Vagina (tissue), 2 donors: Measurements from ENCODE around the gene GCNT4. TPM values are rescaled to one million over a fixed set of nuclear protein-coding genes. Genes with fewer than 3 reads are reported as not detected.

Source experiments
- DNase-seq, 2 donors: peaks; one replicate each; pipeline ENCODE4 v3.0.0-alpha.2; 2017; ENCODE audit errors: extremely low spot score in 2 of 2
- H3K27ac ChIP-seq: fragments of 200-600 bp; sonication (generic); one replicate; pipeline ENCODE4 v1.5.1; 2019
- H3K27me3 ChIP-seq: fragments of 200-600 bp; sonication (generic); one replicate; pipeline ENCODE4 v1.5.1; 2019
- H3K36me3 ChIP-seq, 2 donors: fragments of 200-600 bp; sonication (generic); one replicate each; pipeline ENCODE4 v1.5.1; 2017 to 2019
- H3K4me1 ChIP-seq: fragments of 200-600 bp; sonication (generic); one replicate; pipeline ENCODE4 v1.5.1; 2019
- H3K4me3 ChIP-seq, 2 donors: fragments of 200-600 bp; sonication (generic); 1 replicate in 1 of 2; 2 replicates in 1 of 2; pipeline ENCODE4 v1.5.1; 2016 to 2019
- H3K9me3 ChIP-seq: fragments of 200-600 bp; sonication (generic); one replicate; pipeline ENCODE4 v1.5.1; 2019
- POLR2A ChIP-seq, 2 donors: fragments of 450-650 bp; IDR thresholded peaks; one replicate each; pipeline ENCODE4 v1.6.1; 2017; ENCODE audit warnings: antibody characterized with exemption in 2 of 2, mild to moderate bottlenecking in 2 of 2, moderate library complexity in 2 of 2
- POLR2AphosphoS5 ChIP-seq, 2 donors: sonication (generic); formaldehyde crosslinking; IDR thresholded peaks; one replicate each; pipeline ENCODE4 v1.9.0; 2017; ENCODE audit warnings: antibody characterized with exemption in 2 of 2, mild to moderate bottlenecking in 2 of 2, low read depth in 1 of 2; ENCODE audit not compliant: insufficient read depth in 1 of 2
- intact Hi-C: fragments of 100-400 bp; cut with DNase I; formaldehyde crosslinking; loops from one replicate; pipeline ENCODE4 v1.15.1; 2023
- total RNA-seq: library from RNA; depleted of rRNA; stranded (reverse); fragments of >200 nt; gene quantifications from one replicate; pipeline ENCODE4 v1.2.3, GENCODE V29; 2016
- TF ChIP-seq, protein P1 (sequence below), 3 experiments: fragments of 450-650 bp in 2 of 3; fragments of 200-600 bp in 1 of 3; sonication (generic) in 1 of 3; IDR thresholded peaks; one replicate each; pipeline ENCODE4 v1.5.1; 2017 to 2019; ENCODE audit warnings: antibody characterized with exemption in 3 of 3, mild to moderate bottlenecking in 2 of 3, moderate library complexity in 2 of 3

Gene GCNT4
- total RNA-seq, 1 donor from 2014 or later = 2.5 TPM

DNA sequence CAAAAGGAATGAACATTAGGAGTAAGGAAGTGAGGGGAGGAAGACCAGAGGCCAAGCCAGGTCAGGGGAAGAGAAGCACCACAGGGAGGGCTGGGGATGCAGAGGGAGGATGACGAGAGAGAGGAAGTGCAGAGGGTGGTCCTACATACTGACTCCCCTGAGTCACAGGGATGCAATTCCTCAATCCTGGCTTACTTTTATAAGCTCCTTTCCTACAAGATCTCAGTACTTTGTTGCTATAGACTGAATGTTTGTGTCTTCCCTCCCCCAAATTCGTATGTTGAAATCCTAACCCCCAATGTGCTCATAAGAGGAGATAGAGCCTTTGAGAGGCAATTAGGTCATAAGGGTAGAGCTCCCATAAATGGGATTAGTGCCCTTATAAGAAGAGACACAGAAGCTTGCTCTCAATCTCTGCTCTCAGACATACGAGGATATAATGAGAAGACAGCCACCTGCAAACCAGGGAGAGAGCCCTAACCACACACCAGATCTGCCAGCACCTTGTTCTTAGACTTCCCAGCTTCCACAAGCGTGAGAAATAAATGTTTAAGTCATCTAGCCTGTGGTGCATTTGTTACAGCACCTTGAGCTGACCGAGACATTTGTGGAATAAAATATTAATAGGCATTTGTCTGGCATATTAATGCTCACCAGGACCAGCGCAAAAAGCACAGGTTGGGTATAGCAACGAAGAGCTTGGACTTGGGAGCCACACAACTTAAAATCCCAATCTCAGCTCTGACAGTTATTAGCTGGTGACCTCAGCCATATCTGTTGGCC is 33.4 kb downstream of the GCNT4 start:
- H3K9me3 ChIP-seq = no peaks in the 10 kb centered on the region
- TF ChIP-seq POLR2AphosphoS5 (IDR thresholded peaks at IDR 0.05; ENCODE audit: insufficient read depth in 1 of 2, low read depth in 1 of 2) (no peak), POLR2A (IDR thresholded peaks at IDR 0.05) (no peak)
- TF ChIP-seq, protein P1, sequence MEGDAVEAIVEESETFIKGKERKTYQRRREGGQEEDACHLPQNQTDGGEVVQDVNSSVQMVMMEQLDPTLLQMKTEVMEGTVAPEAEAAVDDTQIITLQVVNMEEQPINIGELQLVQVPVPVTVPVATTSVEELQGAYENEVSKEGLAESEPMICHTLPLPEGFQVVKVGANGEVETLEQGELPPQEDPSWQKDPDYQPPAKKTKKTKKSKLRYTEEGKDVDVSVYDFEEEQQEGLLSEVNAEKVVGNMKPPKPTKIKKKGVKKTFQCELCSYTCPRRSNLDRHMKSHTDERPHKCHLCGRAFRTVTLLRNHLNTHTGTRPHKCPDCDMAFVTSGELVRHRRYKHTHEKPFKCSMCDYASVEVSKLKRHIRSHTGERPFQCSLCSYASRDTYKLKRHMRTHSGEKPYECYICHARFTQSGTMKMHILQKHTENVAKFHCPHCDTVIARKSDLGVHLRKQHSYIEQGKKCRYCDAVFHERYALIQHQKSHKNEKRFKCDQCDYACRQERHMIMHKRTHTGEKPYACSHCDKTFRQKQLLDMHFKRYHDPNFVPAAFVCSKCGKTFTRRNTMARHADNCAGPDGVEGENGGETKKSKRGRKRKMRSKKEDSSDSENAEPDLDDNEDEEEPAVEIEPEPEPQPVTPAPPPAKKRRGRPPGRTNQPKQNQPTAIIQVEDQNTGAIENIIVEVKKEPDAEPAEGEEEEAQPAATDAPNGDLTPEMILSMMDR (IDR thresholded peaks at IDR 0.05) = no peak
- no peak for DNase-seq
- no peaks in the 10 kb centered on the region for H3K36me3 ChIP-seq
- no peaks in the 10 kb centered on the region for H3K4me1 ChIP-seq
- H3K27me3 ChIP-seq = no peaks in the 10 kb centered on the region
- no peak overlapping the region for H3K27ac ChIP-seq
- H3K4me3 ChIP-seq = no peak overlapping the region
- intact Hi-C loops = no loop called here

DNA sequence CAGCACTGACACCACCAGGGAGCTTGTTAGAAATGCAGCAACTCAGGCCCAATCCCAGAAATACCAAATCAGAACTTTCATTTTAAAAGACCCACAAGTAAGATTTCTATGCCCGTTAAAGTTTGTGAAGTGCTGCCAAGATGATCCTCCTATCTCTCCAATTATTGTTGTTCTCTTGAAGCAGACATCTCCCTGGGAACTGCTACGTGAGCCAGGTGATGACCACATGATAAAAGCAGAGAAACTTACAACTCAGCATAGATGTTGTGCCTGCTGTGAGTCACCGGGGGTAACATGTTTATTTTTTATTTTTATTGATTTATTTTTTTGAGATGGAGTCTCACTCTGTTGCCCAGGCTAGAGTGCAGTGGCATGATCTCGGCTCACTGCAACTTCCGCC is 34.4 kb downstream of the GCNT4 start:
- no peak for DNase-seq
- Histone ChIP-seq H3K27me3 (no peaks in the 10 kb centered on the region), H3K4me3 (no peak overlapping the region), H3K4me1 (no peaks in the 10 kb centered on the region), H3K36me3 (no peaks in the 10 kb centered on the region), H3K9me3 (no peaks in the 10 kb centered on the region), H3K27ac (no peak overlapping the region)
- intact Hi-C loops = no loop called here
- TF ChIP-seq POLR2AphosphoS5 (IDR thresholded peaks at IDR 0.05; ENCODE audit: insufficient read depth in 1 of 2, low read depth in 1 of 2) (no peak), POLR2A (IDR thresholded peaks at IDR 0.05) (no peak)
- TF ChIP-seq, protein P1 (IDR thresholded peaks at IDR 0.05) = no peak

DNA sequence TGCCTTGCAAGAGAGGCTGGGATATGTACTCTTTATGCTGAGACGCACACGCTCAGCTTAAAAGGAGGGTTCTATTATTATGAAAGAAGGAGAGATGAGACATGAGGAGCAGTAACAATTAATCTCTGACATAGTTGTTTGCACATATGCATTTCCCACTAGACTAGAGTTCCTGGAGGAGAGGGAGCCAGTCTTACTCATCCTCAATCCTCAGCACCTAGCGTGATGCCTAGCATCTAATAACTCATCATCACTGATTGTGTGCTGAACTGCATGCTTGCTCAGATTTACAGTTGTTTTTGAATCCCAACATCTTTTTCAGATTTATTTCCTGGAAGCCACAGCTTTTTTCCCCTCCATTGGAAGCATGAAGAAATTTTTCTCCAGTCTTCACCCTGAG is 35.5 kb downstream of the GCNT4 start:
- no peaks in the 10 kb centered on the region for H3K4me1 ChIP-seq
- no peak overlapping the region for H3K4me3 ChIP-seq
- no peak for DNase-seq
- no peaks in the 10 kb centered on the region for H3K36me3 ChIP-seq
- H3K27me3 ChIP-seq = no peaks in the 10 kb centered on the region
- H3K27ac ChIP-seq = no peak overlapping the region
- H3K9me3 ChIP-seq = no peaks in the 10 kb centered on the region
- TF ChIP-seq POLR2AphosphoS5 (IDR thresholded peaks at IDR 0.05; ENCODE audit: insufficient read depth in 1 of 2, low read depth in 1 of 2) = no peak
- intact Hi-C loops = no loop called here

DNA sequence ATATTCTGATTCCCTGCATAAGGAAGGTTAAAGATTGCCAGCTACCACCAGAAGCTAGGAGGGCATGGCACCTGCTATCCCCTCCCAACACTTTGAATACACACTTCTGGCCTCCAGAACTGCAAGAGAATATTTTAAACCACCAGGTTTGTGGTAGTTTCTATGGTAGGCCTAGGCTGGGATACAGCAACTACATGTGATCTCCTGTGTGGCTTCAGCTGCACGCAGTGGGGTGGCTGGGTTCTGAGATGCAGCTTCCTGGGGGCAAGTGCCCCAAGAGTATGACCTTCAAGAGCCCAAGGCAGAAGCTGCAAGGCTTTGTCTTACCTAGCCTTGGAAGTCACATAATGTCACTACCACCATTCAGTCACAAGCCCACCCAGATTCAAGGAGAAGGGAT is 39.6 kb downstream of the GCNT4 start:
- no peaks in the 10 kb centered on the region for H3K27me3 ChIP-seq
- TF ChIP-seq POLR2AphosphoS5 (IDR thresholded peaks at IDR 0.05; ENCODE audit: insufficient read depth in 1 of 2, low read depth in 1 of 2) (no peak), POLR2A (IDR thresholded peaks at IDR 0.05) (no peak)
- TF ChIP-seq, protein P1 (IDR thresholded peaks at IDR 0.05) = no peak
- no peaks in the 10 kb centered on the region for H3K9me3 ChIP-seq

DNA sequence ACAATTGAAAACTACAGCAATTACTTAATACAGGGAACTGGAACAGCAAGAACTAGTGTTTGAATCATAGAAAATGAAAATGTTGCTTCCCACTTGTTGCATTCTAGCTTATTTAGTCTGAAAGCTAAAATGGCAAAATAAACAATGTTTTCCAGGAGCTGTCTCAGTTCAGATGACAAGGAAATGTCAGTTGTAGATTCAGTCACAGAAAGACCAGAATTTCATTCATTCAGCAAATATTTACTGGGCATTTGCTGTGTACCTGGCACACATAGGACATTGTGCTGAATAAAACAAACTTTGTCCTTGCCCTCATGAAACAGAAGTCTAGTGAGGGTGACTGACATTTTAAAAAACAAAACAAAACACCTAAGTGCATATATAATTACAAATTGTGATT is 41.5 kb downstream of the GCNT4 start:
- H3K9me3 ChIP-seq = peaks cover 1% of the 10 kb centered on the region
- H3K4me3 ChIP-seq = no peak overlapping the region
- H3K27ac ChIP-seq = no peak overlapping the region
- H3K36me3 ChIP-seq = no peaks in the 10 kb centered on the region
- TF ChIP-seq POLR2AphosphoS5 (IDR thresholded peaks at IDR 0.05; ENCODE audit: insufficient read depth in 1 of 2, low read depth in 1 of 2) (no peak), POLR2A (IDR thresholded peaks at IDR 0.05) (no peak)
- TF ChIP-seq, protein P1 (IDR thresholded peaks at IDR 0.05) = no peak
- intact Hi-C loops = no loop called here
- DNase-seq = no peak
- no peaks in the 10 kb centered on the region for H3K27me3 ChIP-seq
- no peaks in the 10 kb centered on the region for H3K4me1 ChIP-seq

More for the DNA sequence above, 39.6 kb downstream of the GCNT4 start:
- no peaks in the 10 kb centered on the region for H3K4me1 ChIP-seq
- no peak overlapping the region for H3K27ac ChIP-seq
- H3K36me3 ChIP-seq = no peaks in the 10 kb centered on the region
- no peak for DNase-seq
- no peak overlapping the region for H3K4me3 ChIP-seq
- intact Hi-C loops = no loop called here
